WTC11 (cell line): ENCODE data around the gene GPR137B. TPM values are rescaled to one million over a fixed set of nuclear protein-coding genes. Genes with fewer than 3 reads are reported as not detected.

Experiments used
- ATAC-seq: fragments of 200-7000 bp; cut with Tn5 transposase; 2 replicates; pipeline ENCODE4 v1.10.0; 2021; ENCODE audit warnings: mild to moderate bottlenecking, moderate library complexity
- CTCF ChIA-PET: fragments of 300-600 bp; sonication (Branson Sonifier 250); formaldehyde crosslinking; loops from one replicate; lab custom pipeline; 2021; ENCODE audit warnings: antibody characterized with exemption; lab: Charles Lee
- POLR2A ChIA-PET: fragments of 350-600 bp; sonication (Branson Sonifier 250); formaldehyde crosslinking; loops from one replicate; lab custom pipeline; 2021; ENCODE audit warnings: antibody characterized with exemption; lab: Charles Lee
- DNase-seq: peaks from one replicate; pipeline ENCODE4 v3.0.0; 2021; ENCODE audit warnings: low spot score
- H3K27ac Mint-ChIP-seq: 2 replicates; pipeline ENCODE4 v1.8.0; 2021; ENCODE audit warnings: mixed read lengths
- H3K27me3 Mint-ChIP-seq: 2 replicates; pipeline ENCODE4 v1.8.0; 2021; ENCODE audit warnings: low read depth, mild to moderate bottlenecking, moderate library complexity, mixed read lengths
- H3K36me3 Mint-ChIP-seq: 2 replicates; pipeline ENCODE4 v1.8.0; 2021; ENCODE audit warnings: mixed read lengths
- H3K4me1 Mint-ChIP-seq: 2 replicates; pipeline ENCODE4 v1.8.0; 2022; ENCODE audit warnings: mixed read lengths
- H3K4me3 Mint-ChIP-seq: 2 replicates; pipeline ENCODE4 v1.8.0; 2021; ENCODE audit warnings: mild to moderate bottlenecking, moderate library complexity, mixed read lengths
- H3K9me3 Mint-ChIP-seq: 2 replicates; pipeline ENCODE4 v1.8.0; 2021; ENCODE audit warnings: mixed read lengths
- ATF2 ChIP-seq: sonication (generic); formaldehyde crosslinking; IDR thresholded peaks from 2 replicates; pipeline ENCODE4 v1.8.1; 2022; ENCODE audit warnings: low read depth, missing genetic modification reagents, borderline replicate concordance
- CBFB ChIP-seq: sonication (generic); formaldehyde crosslinking; IDR thresholded peaks from 2 replicates; pipeline ENCODE4 v1.8.1; 2022; ENCODE audit warnings: mild to moderate bottlenecking, low read depth, missing genetic modification reagents
- FOXJ3 ChIP-seq: sonication (generic); formaldehyde crosslinking; IDR thresholded peaks from 2 replicates; pipeline ENCODE4 v1.9.0; 2021; ENCODE audit warnings: missing genetic modification reagents, mild to moderate bottlenecking, borderline replicate concordance
- FOXP1 ChIP-seq: sonication (generic); formaldehyde crosslinking; IDR thresholded peaks from 2 replicates; pipeline ENCODE4 v1.8.0; 2022; ENCODE audit warnings: missing genetic modification reagents, mild to moderate bottlenecking, moderate library complexity, borderline replicate concordance
- FOXP4 ChIP-seq: sonication (generic); formaldehyde crosslinking; IDR thresholded peaks from 2 replicates; pipeline ENCODE4 v1.8.0; 2022; ENCODE audit warnings: mild to moderate bottlenecking, missing genetic modification reagents
- GABPB1 ChIP-seq: sonication (generic); formaldehyde crosslinking; IDR thresholded peaks from 2 replicates; pipeline ENCODE4 v1.8.1; 2023; ENCODE audit warnings: mild to moderate bottlenecking, missing genetic modification reagents
- JUN ChIP-seq: sonication (generic); formaldehyde crosslinking; IDR thresholded peaks from 2 replicates; pipeline ENCODE4 v1.8.0; 2023; ENCODE audit warnings: mild to moderate bottlenecking, missing genetic modification reagents
- NFATC4 ChIP-seq: fragments of 250-450 bp; sonication (Bioruptor Pico); IDR thresholded peaks from 2 replicates; pipeline ENCODE4 v1.9.0; 2021; ENCODE audit warnings: mild to moderate bottlenecking
- NFYB ChIP-seq: sonication (generic); formaldehyde crosslinking; conservative IDR thresholded peaks from 2 replicates; pipeline ENCODE4 v1.8.0; 2022; ENCODE audit warnings: low read depth, missing genetic modification reagents
- PREB ChIP-seq: sonication (generic); formaldehyde crosslinking; IDR thresholded peaks from 2 replicates; pipeline ENCODE4 v1.8.1; 2022; ENCODE audit warnings: mild to moderate bottlenecking, missing genetic modification reagents, moderate library complexity, borderline replicate concordance
- RORB ChIP-seq: fragments of 250-450 bp; sonication (Bioruptor Pico); IDR thresholded peaks from 2 replicates; pipeline ENCODE4 v1.9.0; 2021; ENCODE audit warnings: mild to moderate bottlenecking
- ZNF138 ChIP-seq: sonication (generic); formaldehyde crosslinking; conservative IDR thresholded peaks from 2 replicates; pipeline ENCODE4 v1.8.1; 2022; ENCODE audit warnings: mild to moderate bottlenecking, moderate library complexity, missing genetic modification reagents
- ZNF425 ChIP-seq: fragments of 250-450 bp; sonication (Bioruptor Pico); conservative IDR thresholded peaks from 2 replicates; pipeline ENCODE4 v1.9.0; 2021; ENCODE audit warnings: mild to moderate bottlenecking
- ZNF671 ChIP-seq: fragments of 250-450 bp; sonication (Bioruptor Pico); IDR thresholded peaks from 2 replicates; pipeline ENCODE4 v1.8.0; 2021; ENCODE audit warnings: mild to moderate bottlenecking
- total RNA-seq: library from RNA; stranded (reverse); gene quantifications from 3 replicates; pipeline ENCODE4 v1.2.3, GENCODE V29; 2021
- TF ChIP-seq, protein P1 (sequence below): sonication (generic); formaldehyde crosslinking; IDR thresholded peaks from 2 replicates; pipeline ENCODE4 v1.8.1; 2023; ENCODE audit warnings: mild to moderate bottlenecking, moderate library complexity, missing genetic modification reagents
- TF ChIP-seq, protein P2 (sequence below): sonication (generic); formaldehyde crosslinking; IDR thresholded peaks from 2 replicates; pipeline ENCODE4 v1.8.1; 2023; ENCODE audit warnings: mild to moderate bottlenecking, missing genetic modification reagents
- TF ChIP-seq, protein P3 (sequence below): sonication (generic); formaldehyde crosslinking; conservative IDR thresholded peaks from 2 replicates; pipeline ENCODE4 v1.8.1; 2023; ENCODE audit warnings: mild to moderate bottlenecking, low read depth, missing genetic modification reagents, moderate library complexity

The GPR137B gene
- total RNA-seq, 1 experiment from 2014 or later: 6.3 TPM

GRCh38 chr1:236150986-236151385 is 8.6 kb downstream of the GPR137B start:
- H3K9me3 Mint-ChIP-seq: no peaks in the 10 kb centered on the region
- ChIA-PET CTCF (interaction anchor here (0.7 to 1.0 kb wide), 3 partner anchors 10 to 160 kb away, joined by 3 to 6 read pairs (median 3); no protein-coding TSS in a partner anchor), POLR2A (no interaction called here)
- peaks cover 10% of the 10 kb centered on the region for H3K4me1 Mint-ChIP-seq
- DNase-seq (no peak), ATAC-seq (no peak)
- TF ChIP-seq RORB (no peak), ZNF425 (no peak), CBFB (CRISPR knock-in tag) (no peak), FOXP1 (CRISPR knock-in tag) (no peak), JUN (no peak), FOXP4 (CRISPR knock-in tag) (no peak), ZNF138 (CRISPR knock-in tag) (no peak), FOXJ3 (CRISPR knock-in tag) (no peak), GABPB1 (CRISPR knock-in tag) (no peak)
- TF ChIP-seq, protein P1, sequence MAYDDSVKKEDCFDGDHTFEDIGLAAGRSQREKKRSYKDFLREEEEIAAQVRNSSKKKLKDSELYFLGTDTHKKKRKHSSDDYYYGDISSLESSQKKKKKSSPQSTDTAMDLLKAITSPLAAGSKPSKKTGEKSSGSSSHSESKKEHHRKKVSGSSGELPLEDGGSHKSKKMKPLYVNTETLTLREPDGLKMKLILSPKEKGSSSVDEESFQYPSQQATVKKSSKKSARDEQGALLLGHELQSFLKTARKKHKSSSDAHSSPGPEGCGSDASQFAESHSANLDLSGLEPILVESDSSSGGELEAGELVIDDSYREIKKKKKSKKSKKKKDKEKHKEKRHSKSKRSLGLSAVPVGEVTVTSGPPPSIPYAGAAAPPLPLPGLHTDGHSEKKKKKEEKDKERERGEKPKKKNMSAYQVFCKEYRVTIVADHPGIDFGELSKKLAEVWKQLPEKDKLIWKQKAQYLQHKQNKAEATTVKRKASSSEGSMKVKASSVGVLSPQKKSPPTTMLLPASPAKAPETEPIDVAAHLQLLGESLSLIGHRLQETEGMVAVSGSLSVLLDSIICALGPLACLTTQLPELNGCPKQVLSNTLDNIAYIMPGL (CRISPR knock-in tag): no peak
- TF ChIP-seq, protein P2, sequence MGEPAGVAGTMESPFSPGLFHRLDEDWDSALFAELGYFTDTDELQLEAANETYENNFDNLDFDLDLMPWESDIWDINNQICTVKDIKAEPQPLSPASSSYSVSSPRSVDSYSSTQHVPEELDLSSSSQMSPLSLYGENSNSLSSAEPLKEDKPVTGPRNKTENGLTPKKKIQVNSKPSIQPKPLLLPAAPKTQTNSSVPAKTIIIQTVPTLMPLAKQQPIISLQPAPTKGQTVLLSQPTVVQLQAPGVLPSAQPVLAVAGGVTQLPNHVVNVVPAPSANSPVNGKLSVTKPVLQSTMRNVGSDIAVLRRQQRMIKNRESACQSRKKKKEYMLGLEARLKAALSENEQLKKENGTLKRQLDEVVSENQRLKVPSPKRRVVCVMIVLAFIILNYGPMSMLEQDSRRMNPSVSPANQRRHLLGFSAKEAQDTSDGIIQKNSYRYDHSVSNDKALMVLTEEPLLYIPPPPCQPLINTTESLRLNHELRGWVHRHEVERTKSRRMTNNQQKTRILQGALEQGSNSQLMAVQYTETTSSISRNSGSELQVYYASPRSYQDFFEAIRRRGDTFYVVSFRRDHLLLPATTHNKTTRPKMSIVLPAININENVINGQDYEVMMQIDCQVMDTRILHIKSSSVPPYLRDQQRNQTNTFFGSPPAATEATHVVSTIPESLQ: no peak
- TF ChIP-seq, protein P3, sequence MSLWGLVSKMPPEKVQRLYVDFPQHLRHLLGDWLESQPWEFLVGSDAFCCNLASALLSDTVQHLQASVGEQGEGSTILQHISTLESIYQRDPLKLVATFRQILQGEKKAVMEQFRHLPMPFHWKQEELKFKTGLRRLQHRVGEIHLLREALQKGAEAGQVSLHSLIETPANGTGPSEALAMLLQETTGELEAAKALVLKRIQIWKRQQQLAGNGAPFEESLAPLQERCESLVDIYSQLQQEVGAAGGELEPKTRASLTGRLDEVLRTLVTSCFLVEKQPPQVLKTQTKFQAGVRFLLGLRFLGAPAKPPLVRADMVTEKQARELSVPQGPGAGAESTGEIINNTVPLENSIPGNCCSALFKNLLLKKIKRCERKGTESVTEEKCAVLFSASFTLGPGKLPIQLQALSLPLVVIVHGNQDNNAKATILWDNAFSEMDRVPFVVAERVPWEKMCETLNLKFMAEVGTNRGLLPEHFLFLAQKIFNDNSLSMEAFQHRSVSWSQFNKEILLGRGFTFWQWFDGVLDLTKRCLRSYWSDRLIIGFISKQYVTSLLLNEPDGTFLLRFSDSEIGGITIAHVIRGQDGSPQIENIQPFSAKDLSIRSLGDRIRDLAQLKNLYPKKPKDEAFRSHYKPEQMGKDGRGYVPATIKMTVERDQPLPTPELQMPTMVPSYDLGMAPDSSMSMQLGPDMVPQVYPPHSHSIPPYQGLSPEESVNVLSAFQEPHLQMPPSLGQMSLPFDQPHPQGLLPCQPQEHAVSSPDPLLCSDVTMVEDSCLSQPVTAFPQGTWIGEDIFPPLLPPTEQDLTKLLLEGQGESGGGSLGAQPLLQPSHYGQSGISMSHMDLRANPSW (CRISPR knock-in tag): no peak
- H3K36me3 Mint-ChIP-seq: no peaks in the 10 kb centered on the region
- no peak overlapping the region for H3K4me3 Mint-ChIP-seq
- H3K27me3 Mint-ChIP-seq: no peaks in the 10 kb centered on the region
- no peak overlapping the region for H3K27ac Mint-ChIP-seq

DNA sequence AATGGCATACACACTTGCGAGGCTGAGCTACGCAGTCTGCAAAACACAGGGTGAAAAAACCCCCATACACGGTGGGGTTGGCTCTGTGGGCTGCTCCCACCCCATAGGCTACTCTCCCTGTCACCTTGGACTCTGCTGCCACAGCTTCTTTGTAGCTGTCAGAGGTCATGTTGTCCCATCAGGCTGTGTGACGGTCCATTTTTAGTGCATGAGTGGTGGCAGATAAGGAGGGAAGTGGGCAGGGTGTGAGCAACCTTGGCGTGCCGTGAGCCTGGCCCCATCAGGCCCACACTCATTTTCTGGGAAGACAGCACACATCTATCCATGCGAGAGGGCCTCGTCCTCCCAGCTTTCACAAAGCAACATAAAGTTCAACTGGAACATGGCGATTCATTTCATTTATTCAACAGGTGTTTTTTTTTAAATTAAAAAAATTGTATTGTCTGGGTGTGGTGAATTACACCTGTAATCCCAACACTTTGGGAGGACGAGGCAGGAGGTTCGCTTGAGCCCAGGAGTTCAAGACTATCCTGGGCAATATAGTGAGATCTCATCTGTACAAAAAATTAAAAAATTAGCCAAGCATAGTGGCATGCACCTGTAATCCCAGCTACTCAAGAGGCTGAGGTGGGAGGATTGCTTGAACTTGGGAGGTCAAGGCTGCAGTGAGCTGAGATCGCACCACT is 9.5 kb downstream of the GPR137B start:
- Mint-ChIP-seq H3K36me3 (no peaks in the 10 kb centered on the region), H3K27me3 (no peaks in the 10 kb centered on the region), H3K4me1 (peaks cover 10% of the 10 kb centered on the region), H3K4me3 (no peak overlapping the region), H3K27ac (no peak overlapping the region), H3K9me3 (no peaks in the 10 kb centered on the region)
- ATAC-seq (no peak), DNase-seq (no peak)
- CTCF ChIA-PET: interaction anchor here (0.7 kb wide), 1 partner anchor 159 kb away, joined by 6 read pairs; no protein-coding TSS in a partner anchor
- TF ChIP-seq PREB: no peak
- TF ChIP-seq NFATC4 (CRISPR knock-in tag): no peak
- TF ChIP-seq ZNF671 (CRISPR knock-in tag): no peak
- no peak for TF ChIP-seq ATF2 (CRISPR knock-in tag)
- no peak for TF ChIP-seq GABPB1 (CRISPR knock-in tag)
- no peak for TF ChIP-seq NFYB
- POLR2A ChIA-PET: no interaction called here
